Lower leg skin (tissue), 4 donors: ENCODE data around the gene SSPN. TPM values are rescaled to one million over a fixed set of nuclear protein-coding genes. Genes with fewer than 3 reads are reported as not detected.

Experiments used
- DNase-seq, 2 donors: peaks; one replicate each; pipeline ENCODE4 v3.0.0-alpha.2; 2019; ENCODE audit warnings: low spot score in 2 of 2
- H3K4me3 ChIP-seq: fragments of 200-600 bp; sonication (generic); 2 replicates; pipeline ENCODE4 v1.5.1; 2017; ENCODE audit warnings: mild to moderate bottlenecking, low read depth; ENCODE audit not compliant: poor library complexity, severe bottlenecking
- CTCF ChIP-seq, 3 donors: fragments of 450-650 bp; IDR thresholded peaks; one replicate each; pipeline ENCODE4 v1.5.1; 2016; ENCODE audit warnings: antibody characterized with exemption in 3 of 3, mild to moderate bottlenecking in 3 of 3, moderate library complexity in 2 of 3
- POLR2A ChIP-seq, 2 donors: fragments of 450-650 bp; IDR thresholded peaks; one replicate each; pipeline ENCODE4 v1.6.1; 2016 to 2017; ENCODE audit warnings: antibody characterized with exemption in 2 of 2, mild to moderate bottlenecking in 1 of 2, moderate library complexity in 1 of 2
- WGBS, 2 donors: methylation state at CpG; one replicate each; pipeline ENCODE4 v1.1.5; 2018; 5-methylcytosine and 5-hydroxymethylcytosine counted together
- intact Hi-C: fragments of 100-400 bp; cut with DNase I; formaldehyde crosslinking; loops from one replicate; pipeline ENCODE4 v1.15.0; 2023; ENCODE audit warnings: low total_unique reads
- total RNA-seq, 4 donors: library from RNA; depleted of rRNA; stranded (reverse); fragments of >200 nt; gene quantifications; one replicate each; pipeline ENCODE4 v1.1.0, GENCODE V29; 2016

SSPN gene
- total RNA-seq, 4 donors from 2014 or later, result 4.5 to 14.1 (median 8.4) TPM

- WGBS, 2 donors, result 72 to 93% methylated on average over 6 of the region's 6 CpGs
- no peak for TF ChIP-seq POLR2A (IDR thresholded peaks at IDR 0.05)
- no peak for TF ChIP-seq CTCF (IDR thresholded peaks at IDR 0.05)
Observed at GRCh38 chr12:26205941-26206340, 10.6 kb downstream of the SSPN start.

GRCh38 chr12:26211331-26211730 lies 16.0 kb downstream of the SSPN start:
- DNase-seq, result no peak
- intact Hi-C loops, result no loop called here
- WGBS, 2 donors, result 65 to 92% methylated on average over 1 of the region's 1 CpG
- H3K4me3 ChIP-seq, result no peak overlapping the region
- TF ChIP-seq CTCF (IDR thresholded peaks at IDR 0.05), result no peak
- no peak for TF ChIP-seq POLR2A (IDR thresholded peaks at IDR 0.05)

More at GRCh38 chr12:26205941-26206340, 10.6 kb downstream of the SSPN start:
- no peak for DNase-seq
- no peak overlapping the region for H3K4me3 ChIP-seq
- intact Hi-C loops, result no loop called here

- no peak overlapping the region for H3K4me3 ChIP-seq
- WGBS, 2 donors, result 69 to 72% methylated on average over 5 of the region's 5 CpGs
- DNase-seq, result no peak
- intact Hi-C loops, result no loop called here
- TF ChIP-seq CTCF (IDR thresholded peaks at IDR 0.05) (no peak), POLR2A (IDR thresholded peaks at IDR 0.05) (no peak)
Observed at GRCh38 chr12:26212396-26212795, 17.0 kb downstream of the SSPN start.

GRCh38 chr12:26212988-26213387 lies 17.6 kb downstream of the SSPN start:
- no peak overlapping the region for H3K4me3 ChIP-seq
- no peak for DNase-seq
- TF ChIP-seq CTCF (IDR thresholded peaks at IDR 0.05) (no peak), POLR2A (IDR thresholded peaks at IDR 0.05) (no peak)
- intact Hi-C loops, result no loop called here
- 92 to 93% methylated on average over 2 of the region's 2 CpGs for WGBS, 2 donors

- 64 to 70% methylated on average over 2 of the region's 2 CpGs for WGBS, 2 donors
- H3K4me3 ChIP-seq, result no peak overlapping the region
- no peak for TF ChIP-seq CTCF (IDR thresholded peaks at IDR 0.05)
- no peak for TF ChIP-seq POLR2A (IDR thresholded peaks at IDR 0.05)
- intact Hi-C loops, result no loop called here
- no peak for DNase-seq
Observed at GRCh38 chr12:26214121-26214520, 18.7 kb downstream of the SSPN start.

GRCh38 chr12:26219736-26220135 lies 24.4 kb downstream of the SSPN start:
- 88 to 89% methylated on average over 6 of the region's 6 CpGs for WGBS, 2 donors
- no peak overlapping the region for H3K4me3 ChIP-seq
- intact Hi-C loops, result no loop called here
- TF ChIP-seq CTCF (IDR thresholded peaks at IDR 0.05), result no peak
- TF ChIP-seq POLR2A (IDR thresholded peaks at IDR 0.05), result no peak
- DNase-seq, result no peak
